GM12872 (cell line): Measurements from ENCODE around the gene RFXANK.

Source experiments
- CTCF ChIP-seq: IDR thresholded peaks from 3 replicates; pipeline ENCODE4 v1.5.1; 2011; ENCODE audit warnings: low read depth, mild to moderate bottlenecking, low read length, moderate library complexity; ENCODE audit not compliant: insufficient read depth

RFXANK gene

GRCh38 chr19:19205416-19206410, 13.7 kb downstream of the RFXANK start:
- no peak for TF ChIP-seq CTCF

GRCh38 chr19:19206938-19207337, 14.9 kb downstream of the RFXANK start:
- TF ChIP-seq CTCF, result no peak

- TF ChIP-seq CTCF, result no peak
Measured at GRCh38 chr19:19207637-19208572, 15.8 kb downstream of the RFXANK start.

GRCh38 chr19:19209372-19209771, 17.3 kb downstream of the RFXANK start:
- TF ChIP-seq CTCF, result no peak

- TF ChIP-seq CTCF, result no peak
Measured at GRCh38 chr19:19211499-19212420, 19.7 kb downstream of the RFXANK start, which contains the start of gene NCAN. Gene NCAN (plus strand): TSS chr19:19211958. CDS start chr19:19216954, 4,996 bp downstream.

GRCh38 chr19:19212916-19213315, 20.9 kb downstream of the RFXANK start:
- TF ChIP-seq CTCF, result no peak
